HG03520 (cell line): Measurements from ENCODE around the gene MOGAT3.
A peak's percentile ranks its signal among the peaks of the same experiment; 100 is the strongest.

ENCODE experiments used
- ATAC-seq: cut with Tn5 transposase; IDR thresholded peaks from one replicate; pipeline ENCODE4 v1.9.1; 2021; ENCODE audit warnings: mild to moderate bottlenecking, moderate library complexity; ENCODE audit not compliant: unreplicated experiment

The MOGAT3 gene

DNA sequence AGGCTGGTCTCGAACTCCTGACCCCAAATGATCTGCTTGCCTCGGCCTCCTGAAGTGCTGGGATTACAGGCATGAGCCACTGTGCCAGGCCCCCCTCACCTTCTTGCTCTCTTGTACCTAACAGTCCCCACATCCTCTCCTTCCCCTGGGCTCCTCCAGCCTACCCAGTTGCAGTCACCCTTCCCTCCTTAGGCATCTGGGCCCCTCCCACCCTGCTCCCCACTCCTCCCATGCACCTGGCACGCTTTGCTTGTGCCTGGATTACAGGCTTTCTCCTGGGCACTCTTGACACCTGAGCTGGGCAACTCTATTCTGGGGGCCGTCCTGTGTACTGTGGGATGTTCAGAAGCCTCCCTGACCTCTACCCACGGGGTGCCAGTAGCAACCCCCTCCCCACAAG lies 33.8 kb upstream of the MOGAT3 start:
- no peak for ATAC-seq

DNA sequence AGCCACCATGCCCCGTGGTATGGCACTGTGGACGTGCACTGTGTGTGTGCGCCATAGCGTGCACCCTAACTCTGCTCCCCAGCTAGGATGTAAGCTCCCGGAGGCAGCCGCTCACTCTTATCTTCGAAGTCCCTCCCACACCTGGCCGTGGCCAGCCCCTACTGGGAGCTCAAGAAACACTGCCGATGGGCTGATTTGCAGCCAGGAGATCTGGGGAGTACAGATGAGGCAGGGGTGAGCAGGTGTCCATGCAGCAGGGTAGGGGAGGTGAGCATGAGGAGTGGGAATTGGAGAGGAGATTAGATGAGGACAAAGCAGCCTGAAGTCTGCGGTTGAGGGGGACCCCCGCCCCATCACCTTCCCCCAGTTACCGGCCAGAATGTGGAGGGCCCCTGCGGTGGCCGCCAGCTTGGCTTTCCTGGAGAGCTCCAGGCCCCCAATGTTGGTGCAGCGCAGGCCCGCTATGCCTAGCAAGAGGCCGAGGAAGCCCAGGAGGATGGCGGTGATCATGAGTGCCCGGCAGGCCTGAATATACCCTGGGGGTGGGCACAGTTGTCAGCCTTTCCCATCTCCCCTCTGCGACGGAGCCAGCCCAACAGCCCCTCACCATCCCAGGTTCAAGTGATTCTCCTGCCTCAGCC lies 33.2 kb upstream of the MOGAT3 start:
- no peak for ATAC-seq

- ATAC-seq = no peak
Observed at GRCh38 chr7:101232141-101232850, 31.5 kb upstream of the MOGAT3 start.

- ATAC-seq = no peak
Observed at GRCh38 chr7:101231644-101232043, 30.8 kb upstream of the MOGAT3 start.

DNA sequence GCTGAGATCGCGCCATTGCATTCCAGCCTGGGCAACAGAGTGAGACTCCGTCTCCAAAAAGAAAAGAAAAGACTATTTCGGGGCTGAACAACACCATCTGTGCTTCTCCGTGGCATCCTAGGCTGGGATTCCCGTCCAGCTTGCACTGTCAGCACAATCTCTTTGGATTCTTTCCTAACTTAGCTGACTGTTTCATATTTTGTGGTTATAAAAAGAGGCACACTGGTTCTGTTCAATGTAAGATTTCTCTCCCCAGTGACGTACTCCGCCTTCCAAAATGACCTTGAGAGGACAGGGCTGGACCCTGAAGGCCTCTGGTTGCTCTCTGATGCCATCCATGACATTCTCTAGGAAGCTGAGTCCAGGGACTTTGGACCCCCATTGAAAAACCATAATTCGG lies 25.9 kb upstream of the MOGAT3 start:
- ATAC-seq = no peak

- ATAC-seq = no peak
Observed at GRCh38 chr7:101225650-101226049, 24.8 kb upstream of the MOGAT3 start.

GRCh38 chr7:101223528-101223927 lies 22.7 kb upstream of the MOGAT3 start:
- ATAC-seq = no peak

- ATAC-seq = no peak
Observed at GRCh38 chr7:101222275-101222830, 21.5 kb upstream of the MOGAT3 start.

DNA sequence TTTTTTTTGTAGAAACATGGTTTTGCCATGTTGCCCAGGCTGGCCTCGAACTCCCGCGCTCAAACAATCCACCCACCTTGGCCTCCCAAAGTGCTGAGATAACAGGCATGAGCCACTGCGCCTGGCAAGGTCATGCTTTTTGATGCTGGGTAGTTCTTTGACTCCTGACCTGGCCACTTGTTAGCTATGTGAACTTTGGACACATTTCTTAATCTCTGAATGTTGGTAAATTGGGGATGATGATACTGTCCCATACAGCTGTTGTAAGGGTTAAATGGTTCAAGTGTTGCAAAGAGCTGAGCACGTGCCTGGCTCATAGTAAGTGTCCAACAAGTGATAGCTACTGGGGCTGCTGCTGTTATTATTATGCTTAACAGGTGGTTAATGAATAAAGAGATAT lies 19.5 kb upstream of the MOGAT3 start:
- ATAC-seq = no peak

DNA sequence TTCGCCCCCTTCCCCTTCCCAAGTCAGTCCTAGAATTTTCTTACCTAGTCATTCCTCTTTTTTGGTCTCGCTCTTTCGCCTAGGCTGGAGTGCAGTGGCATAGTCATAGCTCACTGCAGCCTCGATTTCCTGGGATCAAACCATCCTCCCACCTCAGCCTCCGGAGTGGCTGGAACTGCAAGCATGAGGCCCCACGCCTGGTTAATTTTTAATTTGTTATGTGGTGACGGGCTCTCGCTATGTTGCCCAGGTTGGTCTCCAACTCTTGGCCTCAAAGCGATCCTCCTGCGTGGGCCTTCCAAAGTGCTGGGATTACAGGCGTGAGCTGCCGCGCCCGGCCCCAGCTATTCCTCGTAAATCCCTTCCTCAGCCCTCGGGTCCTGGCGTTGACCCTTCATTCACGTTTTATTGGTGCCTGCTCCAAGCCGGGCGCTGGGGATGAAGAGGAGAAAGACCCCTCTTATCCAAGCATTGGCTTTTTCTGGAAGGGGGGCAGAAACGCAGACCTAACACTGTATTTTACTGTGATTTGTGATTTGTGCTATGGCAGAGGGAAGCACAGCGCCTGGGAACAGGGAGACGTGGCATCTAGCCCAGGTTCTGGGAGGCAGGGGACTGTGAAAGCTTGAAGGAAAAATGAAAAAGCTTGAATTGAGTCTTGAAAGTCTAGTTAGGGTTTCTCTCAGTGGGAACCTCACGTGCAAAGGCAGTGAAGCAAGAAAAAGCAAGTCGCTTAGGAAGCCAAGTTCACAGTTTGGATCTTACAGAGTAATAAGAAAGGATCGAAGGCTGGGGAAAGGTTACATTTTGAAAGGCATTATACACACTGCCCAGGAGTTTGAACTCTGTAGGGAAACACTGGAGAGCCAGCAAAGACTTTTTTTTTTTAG lies 17.6 kb upstream of the MOGAT3 start:
- ATAC-seq = no peak

DNA sequence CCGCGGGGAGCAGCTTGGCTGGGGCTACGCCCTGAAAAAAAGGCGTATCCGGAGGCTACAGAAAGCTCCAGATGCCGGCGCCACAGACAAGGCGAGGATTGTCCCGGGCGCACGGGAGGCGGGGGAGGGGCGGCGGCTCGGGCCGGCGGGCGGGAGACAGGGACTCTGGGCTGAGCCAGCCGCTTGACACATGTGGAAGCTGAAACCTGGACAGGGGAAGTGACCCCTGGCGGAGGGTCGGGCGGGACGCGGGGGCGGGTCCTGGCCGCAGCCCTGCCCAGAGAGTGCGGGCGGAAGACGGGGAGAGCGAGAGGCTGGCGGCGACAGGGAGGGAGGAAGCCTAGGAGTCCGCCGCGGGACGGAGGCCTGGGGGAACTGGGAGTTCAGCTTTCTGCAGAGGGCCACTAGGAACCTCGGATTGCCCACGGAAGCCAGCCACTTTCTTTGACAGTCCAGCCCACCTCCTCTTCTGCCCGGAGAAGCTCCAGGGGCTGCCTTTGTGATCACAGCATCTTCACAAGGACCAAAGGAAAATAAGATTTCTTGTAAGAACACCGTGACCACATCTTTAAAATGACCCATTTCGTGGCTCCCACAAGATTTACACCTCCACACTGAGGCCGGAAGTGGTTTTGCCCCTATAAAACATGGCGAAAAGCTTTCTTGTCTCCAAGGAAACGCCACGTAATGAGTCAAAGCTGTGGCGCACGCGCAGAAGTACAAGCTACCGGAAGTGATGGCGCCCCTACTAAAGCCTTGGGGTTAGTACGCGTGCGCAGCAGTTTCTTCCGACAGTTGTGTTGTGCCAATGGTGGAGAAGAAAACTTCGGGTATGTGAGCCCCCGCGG lies 16.8 kb upstream of the MOGAT3 start, which contains the start of the genes PLOD3 and ZNHIT1:
TSS of gene PLOD3 (minus strand) at position 194 of the 848 bp plus-strand sequence. CDS start 307 bp downstream, outside the sequence.
TSS of gene ZNHIT1 (plus strand) at position 778 of the 848 bp plus-strand sequence. CDS start at position 809, 31 bp downstream.
- ATAC-seq = peak; percentile 68

DNA sequence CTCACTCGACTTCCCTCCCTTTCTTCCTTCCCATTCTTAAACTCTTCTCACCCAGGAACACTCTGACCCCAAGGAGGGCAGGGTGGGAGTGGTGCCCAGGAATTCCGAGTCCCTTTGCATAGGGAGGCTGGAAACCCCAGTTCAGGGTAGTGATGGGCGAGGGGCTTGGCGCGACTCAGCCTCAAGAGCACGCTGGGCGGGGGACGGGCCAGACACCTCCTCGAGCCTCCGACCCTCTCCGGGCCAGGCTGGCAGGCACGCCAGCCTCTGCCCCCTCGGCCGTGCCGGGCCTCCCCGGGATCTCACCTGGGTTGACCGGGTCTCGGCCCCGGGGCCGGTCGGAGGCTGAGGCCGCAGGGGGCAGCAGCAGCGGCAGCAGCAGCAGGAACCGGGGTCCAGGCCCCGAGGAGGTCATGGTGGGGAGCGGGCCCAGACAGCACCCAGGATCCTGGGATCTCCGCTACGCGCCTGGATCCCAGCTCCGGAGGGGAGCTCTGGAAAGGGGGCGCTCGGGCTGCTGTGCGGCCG lies 16.1 kb upstream of the MOGAT3 start:
- peak; percentile 13 for ATAC-seq

- no peak for ATAC-seq
Observed at GRCh38 chr7:101216001-101216859, 15.4 kb upstream of the MOGAT3 start.

GRCh38 chr7:101212014-101212413 lies 11.2 kb upstream of the MOGAT3 start:
- no peak for ATAC-seq

GRCh38 chr7:101211501-101211900 lies 10.7 kb upstream of the MOGAT3 start:
- no peak for ATAC-seq

- no peak for ATAC-seq
Observed at GRCh38 chr7:101210143-101210542, 9.3 kb upstream of the MOGAT3 start.

DNA sequence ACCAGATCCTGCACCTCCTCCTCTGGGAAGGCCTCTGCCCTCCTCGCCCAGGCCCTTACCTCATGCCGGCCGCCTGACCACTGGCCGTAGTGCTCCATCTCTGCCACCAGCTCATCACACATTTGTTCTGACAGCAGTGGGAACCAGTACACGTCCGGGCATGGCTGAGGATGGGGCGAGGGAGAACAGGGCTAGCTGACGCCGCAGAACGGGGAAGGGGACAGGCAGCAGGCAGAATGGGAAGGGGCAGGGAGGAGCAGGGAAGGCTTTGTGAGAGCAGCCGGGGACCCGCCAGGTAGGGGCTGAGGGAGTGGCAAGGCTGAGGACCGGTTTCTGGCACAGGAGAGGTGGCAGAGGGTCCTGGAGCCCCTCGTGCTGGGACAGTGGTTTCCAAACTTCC lies 8.0 kb upstream of the MOGAT3 start:
- no peak for ATAC-seq

DNA sequence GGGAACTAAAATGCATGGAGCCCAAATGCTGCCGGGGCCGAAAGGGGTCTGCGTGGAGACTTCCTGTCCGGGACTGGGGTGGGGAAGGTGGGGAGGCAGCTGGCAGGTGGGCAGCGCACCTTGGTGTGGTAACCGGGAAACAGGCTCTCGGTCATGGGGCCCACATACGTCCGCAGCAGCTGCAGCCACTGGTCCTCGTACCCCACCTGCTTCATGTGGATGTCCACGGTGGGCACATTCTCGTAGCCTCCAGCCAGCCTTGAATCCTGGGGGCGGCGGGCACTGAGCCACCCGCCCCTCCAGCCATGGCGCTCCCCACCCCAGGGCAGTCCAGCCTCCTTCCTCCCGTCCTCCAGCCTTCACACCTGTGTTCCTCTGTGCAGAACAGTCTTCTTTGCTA lies 6.6 kb upstream of the MOGAT3 start:
- no peak for ATAC-seq

DNA sequence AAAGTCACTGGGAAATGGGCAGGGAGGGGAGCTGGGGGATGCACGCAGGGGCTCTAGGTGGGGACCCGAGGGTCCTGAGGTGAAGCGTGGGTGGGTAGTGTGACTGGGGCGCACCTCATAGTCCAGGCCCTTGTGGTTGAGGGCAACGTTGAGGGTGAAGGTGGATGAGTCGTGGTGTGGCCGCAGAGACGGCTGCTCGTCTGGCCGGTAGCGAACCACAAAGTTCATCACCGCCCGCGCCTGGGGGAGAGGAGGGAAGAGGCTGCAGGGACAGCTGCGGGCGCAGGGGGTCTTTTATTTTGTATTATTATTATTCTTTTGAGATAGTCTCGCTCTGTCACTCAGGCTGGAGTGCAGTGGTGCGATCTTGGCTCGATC lies 5.8 kb upstream of the MOGAT3 start:
- ATAC-seq = no peak
